HEK293T (cell line): ENCODE data around the gene TMEM42.

ENCODE experiments used
- CTCF ChIA-PET: fragments of 350-600 bp; formaldehyde crosslinking; extraction: SDS; loops from one replicate; lab custom pipeline; 2021; ENCODE audit warnings: antibody characterized with exemption, inconsistent platforms; lab: Yijun Ruan, JAX
- POLR2A ChIA-PET: fragments of 350-600 bp; formaldehyde crosslinking; extraction: SDS; loops from one replicate; lab custom pipeline; 2020; ENCODE audit warnings: antibody characterized with exemption, inconsistent platforms; lab: Yijun Ruan, JAX
- DNase-seq: peaks from one replicate; pipeline ENCODE4 v3.0.0; 2012; ENCODE audit warnings: mixed read lengths; ENCODE audit errors: extremely low spot score
- ARNT ChIP-seq: fragments of 450-650 bp; IDR thresholded peaks from 2 replicates; pipeline ENCODE4 v1.6.1; 2017; ENCODE audit warnings: mild to moderate bottlenecking
- BHLHE40 ChIP-seq: fragments of 450-650 bp; IDR thresholded peaks from 2 replicates; pipeline ENCODE4 v1.6.1; 2016; ENCODE audit warnings: mild to moderate bottlenecking, moderate library complexity, borderline replicate concordance
- CTBP1 ChIP-seq: fragments of 450-650 bp; IDR thresholded peaks from 2 replicates; pipeline ENCODE4 v1.6.1; 2016; ENCODE audit warnings: borderline replicate concordance
- ELF4 ChIP-seq: fragments of 450-650 bp; IDR thresholded peaks from 2 replicates; pipeline ENCODE4 v1.6.1; 2017; ENCODE audit warnings: antibody characterized with exemption
- FOXA1 ChIP-seq: fragments of 450-650 bp; IDR thresholded peaks from 2 replicates; pipeline ENCODE4 v1.6.1; 2016; ENCODE audit warnings: mild to moderate bottlenecking
- FOXK2 ChIP-seq: fragments of 450-650 bp; IDR thresholded peaks from 2 replicates; pipeline ENCODE4 v1.6.1; 2016; ENCODE audit warnings: mild to moderate bottlenecking
- FOXM1 ChIP-seq: fragments of 450-650 bp; IDR thresholded peaks from 2 replicates; pipeline ENCODE4 v1.6.1; 2017; ENCODE audit warnings: mild to moderate bottlenecking, borderline replicate concordance
- HDGF ChIP-seq: fragments of 450-650 bp; IDR thresholded peaks from 2 replicates; pipeline ENCODE4 v1.6.1; 2017; ENCODE audit warnings: antibody characterized with exemption, borderline replicate concordance
- L3MBTL2 ChIP-seq: fragments of 450-650 bp; conservative IDR thresholded peaks from 2 replicates; pipeline ENCODE4 v1.6.1; 2016; ENCODE audit warnings: mild to moderate bottlenecking
- LEF1 ChIP-seq: fragments of 450-650 bp; IDR thresholded peaks from 2 replicates; pipeline ENCODE4 v1.6.1; 2017; ENCODE audit warnings: mild to moderate bottlenecking, borderline replicate concordance
- NFRKB ChIP-seq: fragments of 450-650 bp; IDR thresholded peaks from 2 replicates; pipeline ENCODE4 v1.6.1; 2016; ENCODE audit warnings: mild to moderate bottlenecking, moderate library complexity
- PKNOX1 ChIP-seq: fragments of 450-650 bp; IDR thresholded peaks from 2 replicates; pipeline ENCODE4 v1.6.1; 2016
- SP1 ChIP-seq: fragments of 450-650 bp; IDR thresholded peaks from 2 replicates; pipeline ENCODE4 v1.6.1; 2017
- SUZ12 ChIP-seq: fragments of 450-650 bp; IDR thresholded peaks from 2 replicates; pipeline ENCODE4 v1.6.1; 2016; ENCODE audit warnings: mild to moderate bottlenecking
- TARDBP ChIP-seq: fragments of 450-650 bp; IDR thresholded peaks from 2 replicates; pipeline ENCODE4 v1.6.1; 2016
- ZNF384 ChIP-seq: fragments of 450-650 bp; IDR thresholded peaks from 2 replicates; pipeline ENCODE4 v1.6.1; 2016

The TMEM42 gene

GRCh38 chr3:44860117-44860516 lies 1.6 kb upstream of the TMEM42 start:
- TF ChIP-seq LEF1 (no peak), SP1 (no peak), PKNOX1 (no peak), FOXA1 (no peak), BHLHE40 (no peak), ARNT (no peak), FOXK2 (no peak), CTBP1 (no peak), TARDBP (no peak), SUZ12 (no peak), ZNF384 (no peak), FOXM1 (no peak), NFRKB (no peak), HDGF (no peak), ELF4 (no peak), L3MBTL2 (no peak)
- ChIA-PET CTCF (no interaction called here), POLR2A (no interaction called here)
- DNase-seq, result no peak

- DNase-seq, result no peak
- ChIA-PET POLR2A (no interaction called here), CTCF (interaction anchor here (0.6 to 0.7 kb wide), 2 partner anchors 29 to 408 kb away, joined by 8 to 10 read pairs; no protein-coding TSS in a partner anchor)
- TF ChIP-seq L3MBTL2 (peak; percentile 65), HDGF (no peak)
These were observed 520 bp downstream of the TMEM42 start for GRCh38 chr3:44862226-44862637.

GRCh38 chr3:44865272-44866035 lies 3.7 kb downstream of the TMEM42 start:
- DNase-seq, result no peak
- ChIA-PET CTCF (no interaction called here), POLR2A (no interaction called here)
- no peak for TF ChIP-seq SP1
- no peak for TF ChIP-seq HDGF
- TF ChIP-seq BHLHE40, result no peak

- CTCF ChIA-PET, result no interaction called here
- no peak for DNase-seq
- POLR2A ChIA-PET, result no interaction called here
- no peak for TF ChIP-seq LEF1
- TF ChIP-seq FOXM1, result no peak
- TF ChIP-seq NFRKB, result no peak
- TF ChIP-seq TARDBP, result no peak
- TF ChIP-seq CTBP1, result no peak
- TF ChIP-seq FOXK2, result no peak
- TF ChIP-seq L3MBTL2, result no peak
- TF ChIP-seq BHLHE40, result no peak
These were observed 5.9 kb downstream of the TMEM42 start for GRCh38 chr3:44867421-44868111.

- no peak for DNase-seq
- CTCF ChIA-PET, result no interaction called here
- TF ChIP-seq BHLHE40 (no peak), TARDBP (no peak), FOXM1 (no peak), L3MBTL2 (no peak), SUZ12 (no peak), ARNT (no peak), ZNF384 (no peak), NFRKB (no peak), HDGF (no peak), CTBP1 (no peak), PKNOX1 (no peak), FOXA1 (no peak), LEF1 (no peak), ELF4 (no peak), SP1 (no peak), FOXK2 (no peak)
- POLR2A ChIA-PET, result no interaction called here
These were observed 8.8 kb downstream of the TMEM42 start for GRCh38 chr3:44870375-44871061.

- DNase-seq, result no peak
- POLR2A ChIA-PET, result no interaction called here
- CTCF ChIA-PET, result no interaction called here
- TF ChIP-seq HDGF (no peak), PKNOX1 (no peak), ARNT (no peak), L3MBTL2 (no peak), ZNF384 (no peak), FOXK2 (no peak), NFRKB (no peak), BHLHE40 (no peak), FOXM1 (no peak), TARDBP (no peak), SP1 (no peak), CTBP1 (no peak), SUZ12 (no peak), FOXA1 (no peak), ELF4 (no peak), LEF1 (no peak)
These were observed 12.6 kb downstream of the TMEM42 start, which contains the start of gene TGM4 for GRCh38 chr3:44874308-44874707. TGM4 (plus strand) TSS chr3:44874608; CDS start chr3:44874679, 71 bp downstream.
